ENCODE results near the gene PAQR8. TPM values are rescaled to one million over a fixed set of nuclear protein-coding genes. Genes with fewer than 3 reads are reported as not detected.
A peak's percentile ranks its signal among the peaks of the same experiment; 100 is the strongest.

Gene PAQR8
- total RNA-seq, 1 experiment from 2014 or later, result 0.44 TPM

DNA sequence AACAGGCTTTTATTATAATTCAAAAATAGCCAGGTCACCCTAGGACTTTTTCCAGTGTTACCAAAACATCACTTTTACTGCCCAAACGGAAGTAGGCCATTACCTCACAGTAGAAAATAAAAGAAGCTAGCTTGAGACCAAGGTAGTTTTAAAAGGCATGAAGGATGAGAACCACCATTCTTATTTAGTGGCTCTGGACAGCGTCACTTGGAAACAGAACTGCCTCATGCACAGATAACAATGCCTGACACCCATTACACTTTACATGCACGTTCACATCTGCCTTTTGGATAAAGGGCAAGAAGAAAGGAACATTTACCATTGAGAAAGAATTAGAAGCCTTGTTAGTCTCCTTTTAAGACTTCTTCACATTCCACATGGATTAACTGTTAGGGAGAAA is 1.9 kb upstream of the PAQR8 start:
- Histone ChIP-seq H3K4me2 (ENCODE audit: low read length) (no peak overlapping the region), H3K9ac (ENCODE audit: low read length) (no peak overlapping the region), H3K27me3 (ENCODE audit: low read length) (no peaks in the 10 kb centered on the region), H3K36me3 (ENCODE audit: low read depth, low read length) (no peaks in the 10 kb centered on the region), H3K9me2 (replicated peaks; ENCODE audit: low read length) (no peaks in the 10 kb centered on the region), H3K9me3 (ENCODE audit: low read length) (no peaks in the 10 kb centered on the region), H2AFZ (ENCODE audit: low read length) (no peak overlapping the region), H3F3A (ENCODE audit: low read length, unreplicated experiment) (no peaks in the 10 kb centered on the region), H3K4me3 (ENCODE audit: low read length) (no peak overlapping the region), H4K20me1 (ENCODE audit: low read length) (no peaks in the 10 kb centered on the region), H3K27ac (ENCODE audit: low read length) (no peak overlapping the region), H3K4me1 (ENCODE audit: insufficient read depth, low read length) (peaks cover 19% of the 10 kb centered on the region), H3K79me2 (ENCODE audit: low read length) (no peaks in the 10 kb centered on the region)
- intact Hi-C loops (cut with micrococcal nuclease), result no loop called here
- no peak for TF ChIP-seq EZH2 (IDR thresholded peaks at IDR 0.05; ENCODE audit: low read length, unreplicated experiment)
- no peak for TF ChIP-seq EZH2phosphoT487 (IDR thresholded peaks at IDR 0.05; ENCODE audit: borderline replicate concordance, low read length)
- no TSS peak for BruUV-seq (replicated peaks)
- CTCF ChIA-PET, result no interaction called here
- DNase-seq, result no peak
- no peak for ATAC-seq
- POLR2A ChIA-PET (ENCODE audit: unreplicated experiment), result no interaction called here

- no peak overlapping the region for H3K27ac ChIP-seq (ENCODE audit: low read length)
- no peaks in the 10 kb centered on the region for H3K9me2 ChIP-seq (replicated peaks; ENCODE audit: low read length)
- CTCF ChIA-PET, result no interaction called here
- DNase-seq (peak; percentile 56), ATAC-seq (no peak)
- H3F3A ChIP-seq (ENCODE audit: low read length, unreplicated experiment), result no peaks in the 10 kb centered on the region
- no peaks in the 10 kb centered on the region for H4K20me1 ChIP-seq (ENCODE audit: low read length)
- H3K4me3 ChIP-seq (ENCODE audit: low read length), result no peak overlapping the region
- no TSS peak for BruUV-seq (replicated peaks)
- peak overlapping the region; percentile 92; the same call in 1 of the 2 replicates for H3K4me2 ChIP-seq (ENCODE audit: low read length)
- TF ChIP-seq EZH2phosphoT487 (IDR thresholded peaks at IDR 0.05; ENCODE audit: borderline replicate concordance, low read length), result no peak
- TF ChIP-seq EZH2 (IDR thresholded peaks at IDR 0.05; ENCODE audit: low read length, unreplicated experiment), result no peak
- no peak for TF ChIP-seq CTCF (conservative IDR thresholded peaks at IDR 0.05; ENCODE audit: low read depth, low read length)
- no peaks in the 10 kb centered on the region for H3K9me3 ChIP-seq (ENCODE audit: low read length)
- H3K9ac ChIP-seq (ENCODE audit: low read length), result 0 out of 2 replicates have a peak overlapping the region, but pooled peaks have one; percentile 83
- no peaks in the 10 kb centered on the region for H3K27me3 ChIP-seq (ENCODE audit: low read length)
- no peaks in the 10 kb centered on the region for H3K79me2 ChIP-seq (ENCODE audit: low read length)
- POLR2A ChIA-PET (ENCODE audit: unreplicated experiment), result interaction anchor here (0.6 kb wide), 1 partner anchor 31 kb away, joined by 4 read pairs; no protein-coding TSS in a partner anchor
- no peaks in the 10 kb centered on the region for H3K36me3 ChIP-seq (ENCODE audit: low read depth, low read length)
- H3K4me1 ChIP-seq (ENCODE audit: insufficient read depth, low read length), result peaks cover 19% of the 10 kb centered on the region
- intact Hi-C loops (cut with micrococcal nuclease), result no loop called here
- H2AFZ ChIP-seq (ENCODE audit: low read length), result peak overlapping the region; percentile 92
Measured at GRCh38 chr6:52360601-52361413, 1.1 kb upstream of the PAQR8 start.

DNA sequence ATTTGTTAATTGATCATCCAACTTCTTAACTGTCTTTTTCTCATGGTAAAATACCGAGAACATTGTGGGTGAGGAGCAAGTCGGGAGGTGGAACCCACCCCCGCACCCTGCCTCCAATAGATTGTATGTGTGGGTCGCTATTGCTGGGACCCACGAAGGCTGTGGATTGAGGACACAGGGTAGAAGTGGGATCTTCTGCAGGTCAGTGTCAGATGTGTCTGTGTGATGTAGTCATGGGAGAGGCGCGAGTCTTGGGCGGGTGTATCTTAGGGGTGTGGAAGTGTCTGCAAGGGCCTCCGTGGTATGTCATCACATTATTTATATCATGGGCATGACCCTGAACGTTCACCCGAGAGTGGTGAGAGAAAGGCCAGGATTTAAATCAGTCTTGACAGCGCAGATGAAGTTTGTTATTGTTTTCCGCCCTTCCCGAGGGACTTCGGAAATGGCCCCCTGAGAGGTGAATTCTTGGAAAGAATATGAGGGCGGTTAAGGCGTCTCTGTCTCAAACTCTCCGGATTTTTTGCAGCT is 472 bp upstream of the PAQR8 start:
- peak overlapping the region; percentile 92 for H3K4me2 ChIP-seq (ENCODE audit: low read length)
- no peaks in the 10 kb centered on the region for H3K27me3 ChIP-seq (ENCODE audit: low read length)
- ChIA-PET POLR2A (ENCODE audit: unreplicated experiment) (interaction anchor here (0.6 kb wide), 1 partner anchor 20 kb away, joined by 3 read pairs; no protein-coding TSS in a partner anchor), CTCF (interaction anchor here (0.7 to 1.2 kb wide), 2 partner anchors 9 to 38 kb away, joined by 3 to 5 read pairs; no protein-coding TSS in a partner anchor)
- no peaks in the 10 kb centered on the region for H3K9me3 ChIP-seq (ENCODE audit: low read length)
- H3K36me3 ChIP-seq (ENCODE audit: low read depth, low read length), result no peaks in the 10 kb centered on the region
- H3K27ac ChIP-seq (ENCODE audit: low read length), result no peak overlapping the region
- TF ChIP-seq EZH2 (IDR thresholded peaks at IDR 0.05; ENCODE audit: low read length, unreplicated experiment), result no peak
- no peak for TF ChIP-seq EZH2phosphoT487 (IDR thresholded peaks at IDR 0.05; ENCODE audit: borderline replicate concordance, low read length)
- no peak for TF ChIP-seq CTCF (conservative IDR thresholded peaks at IDR 0.05; ENCODE audit: low read depth, low read length)
- intact Hi-C loops (cut with micrococcal nuclease), result no loop called here
- H2AFZ ChIP-seq (ENCODE audit: low read length), result peak overlapping the region; percentile 92
- peak; percentile 17 for ATAC-seq
- H3K4me1 ChIP-seq (ENCODE audit: insufficient read depth, low read length), result peaks cover 19% of the 10 kb centered on the region
- no peaks in the 10 kb centered on the region for H3K9me2 ChIP-seq (replicated peaks; ENCODE audit: low read length)
- no peaks in the 10 kb centered on the region for H3F3A ChIP-seq (ENCODE audit: low read length, unreplicated experiment)
- H3K9ac ChIP-seq (ENCODE audit: low read length), result peak overlapping the region; percentile 83
- H4K20me1 ChIP-seq (ENCODE audit: low read length), result no peaks in the 10 kb centered on the region
- BruUV-seq (replicated peaks), result TSS peak; percentile 98
- no peaks in the 10 kb centered on the region for H3K79me2 ChIP-seq (ENCODE audit: low read length)
- peak overlapping the region; percentile 77 for H3K4me3 ChIP-seq (ENCODE audit: low read length)
- no peak for DNase-seq

Measured in PC-3 (cell line).